ENCODE data around the gene MLKL.
"Not testable (repeated sequence)": the region's sequence is repeated elsewhere in the genome, so short reads cannot be mapped to it uniquely, and the experiment has no call there.

The MLKL gene

DNA sequence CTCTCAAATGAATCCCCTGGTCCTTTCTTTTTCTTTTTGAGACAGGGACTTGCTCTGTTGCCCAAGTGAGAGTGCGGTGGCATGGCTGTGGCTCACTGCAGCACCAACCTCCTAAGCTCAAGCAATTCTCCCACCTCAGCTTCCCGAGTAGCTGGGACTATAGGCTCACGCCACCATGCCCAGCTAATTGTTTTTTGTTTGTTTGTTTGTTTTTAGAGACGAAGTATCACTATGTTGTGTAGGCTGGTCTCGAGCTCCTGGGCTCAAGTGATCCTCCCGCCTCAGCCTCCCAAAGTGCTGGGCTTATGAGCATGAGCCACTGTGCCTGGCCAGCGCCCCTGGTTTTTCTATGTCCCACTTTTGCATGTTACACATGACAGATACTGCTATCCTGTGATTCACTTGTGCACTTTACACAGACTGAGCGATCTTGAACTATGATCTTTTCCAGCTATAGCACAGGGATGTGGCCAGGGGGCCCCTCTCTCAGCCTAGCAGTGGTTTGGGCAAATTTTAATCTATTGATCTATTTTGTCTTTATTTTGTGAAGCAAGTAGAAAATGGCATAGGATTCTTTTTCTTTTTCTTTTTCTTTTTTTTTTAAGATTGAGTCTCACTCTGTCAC lies 31.3 kb upstream of the MLKL start:
- no peak for DNase-seq

DNA sequence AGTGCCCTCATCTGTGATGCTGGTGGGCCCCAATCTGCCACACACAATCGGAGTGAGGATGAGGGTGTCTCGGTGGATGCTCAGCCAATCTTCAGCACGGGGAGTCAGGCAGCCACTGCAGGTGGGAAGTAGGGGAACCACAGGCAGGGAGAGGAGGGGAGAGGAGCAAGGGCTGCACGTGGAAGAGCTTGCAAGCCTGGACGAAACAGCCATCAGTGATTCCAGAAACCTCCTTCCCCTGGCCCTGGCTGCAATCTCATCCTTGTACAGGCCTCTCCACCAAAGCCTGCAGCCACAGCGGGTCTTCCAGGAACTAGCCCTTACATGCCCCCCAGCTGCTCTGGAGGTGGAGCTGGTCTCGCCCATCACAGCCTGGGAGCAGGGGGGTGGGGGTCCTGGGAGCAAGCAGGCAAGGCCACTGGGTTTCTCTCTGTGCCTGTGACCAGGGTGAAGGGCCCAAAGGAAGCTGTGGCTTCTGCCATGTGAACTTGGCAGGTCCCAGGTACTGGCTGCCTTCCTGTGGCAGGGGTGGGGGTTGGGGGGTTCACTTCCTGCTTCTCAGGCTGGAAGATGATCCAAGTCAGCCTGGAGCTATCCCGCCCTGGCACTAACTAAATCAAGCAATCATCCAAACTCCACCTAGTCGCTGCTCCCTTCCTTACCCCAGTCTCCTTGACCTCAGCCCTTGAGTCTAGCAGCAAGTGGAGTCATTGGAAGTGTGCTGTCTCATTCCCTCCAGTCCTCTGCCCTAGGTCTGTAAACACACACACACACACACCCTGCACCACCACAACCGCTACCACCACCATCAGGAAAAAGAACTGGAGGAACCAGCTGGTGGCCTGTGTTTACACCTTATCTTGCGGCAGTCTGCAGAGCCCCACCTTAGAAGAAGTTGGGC lies 29.4 kb upstream of the MLKL start:
- DNase-seq = no peak

DNA sequence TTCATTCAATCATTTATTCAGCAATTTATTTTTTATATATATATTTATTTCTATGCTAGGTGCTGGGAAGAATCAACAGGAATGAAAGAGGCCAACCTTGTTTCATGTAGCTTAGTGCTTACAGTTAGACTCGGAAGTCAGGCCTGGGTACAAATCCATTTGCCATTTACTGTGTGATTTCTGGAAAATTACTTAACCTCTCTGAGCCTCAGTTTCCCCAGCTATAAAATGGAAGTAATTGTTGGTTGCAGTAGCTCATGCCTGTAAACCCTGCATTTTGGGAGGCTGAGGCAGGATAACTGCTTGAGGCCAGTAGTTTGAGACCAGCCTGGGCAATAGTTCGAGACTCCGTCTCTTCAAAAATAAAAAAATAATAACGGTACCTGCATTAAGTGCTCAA lies 27.2 kb upstream of the MLKL start:
- no peak for DNase-seq

DNA sequence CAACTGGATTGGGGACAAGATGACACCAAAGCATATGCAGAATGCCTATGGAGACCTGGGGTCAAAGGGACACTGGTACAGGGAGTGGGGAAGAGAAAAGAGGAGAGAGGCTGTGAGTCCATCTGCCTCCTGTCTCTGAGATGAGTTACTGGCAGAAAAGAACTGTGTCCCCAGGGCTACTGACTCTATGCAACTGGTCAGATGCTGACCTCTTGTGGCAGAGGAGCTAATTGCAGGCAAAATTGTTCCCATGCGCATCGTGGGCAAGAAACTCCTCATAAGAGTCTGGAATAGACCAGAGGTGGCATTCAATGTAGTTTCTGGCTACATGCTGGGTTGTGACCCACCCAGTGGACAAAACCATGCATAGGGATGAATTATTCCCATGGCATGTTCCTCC lies 26.1 kb upstream of the MLKL start:
- DNase-seq = peak in 1 of 6 experiments; percentile 5

DNA sequence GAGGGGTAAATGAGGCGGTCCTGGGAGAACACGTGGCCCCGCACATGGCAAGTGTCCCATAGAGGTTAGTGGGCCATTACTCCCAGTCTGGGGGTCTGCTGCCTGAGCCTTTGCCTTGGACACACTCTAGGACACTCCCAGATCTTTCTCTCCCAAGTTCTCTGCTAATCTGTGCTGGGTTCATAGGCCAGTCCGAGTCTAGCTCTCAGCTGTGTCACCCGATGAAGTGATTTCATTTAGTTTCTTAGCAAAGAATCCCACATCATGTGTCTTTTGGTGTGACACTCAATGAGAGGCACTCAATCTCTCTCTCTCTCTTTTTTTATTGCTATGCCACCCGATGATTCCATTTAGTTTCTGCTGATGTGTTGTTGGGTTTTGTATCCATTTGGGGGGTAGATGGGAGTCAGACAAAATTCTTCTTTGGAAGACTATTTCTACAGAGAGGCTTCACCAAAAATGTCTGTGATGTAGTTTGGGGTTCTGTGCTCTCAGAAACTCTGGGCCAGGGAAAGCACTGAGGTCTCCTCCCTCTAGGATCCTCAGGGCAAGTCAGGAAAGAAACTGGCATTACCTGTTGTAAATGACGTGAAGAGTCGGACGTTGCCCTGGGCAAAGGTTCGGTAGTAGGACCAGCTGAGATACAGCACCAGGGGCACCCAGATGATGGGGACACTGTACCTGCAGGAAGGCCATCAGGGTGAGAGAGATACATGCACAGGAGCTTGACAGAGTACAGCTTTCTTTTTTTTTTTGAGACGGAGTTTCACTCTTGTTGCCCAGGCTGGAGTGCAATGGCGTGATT lies 25.2 kb upstream of the MLKL start:
- no peak for DNase-seq

DNA sequence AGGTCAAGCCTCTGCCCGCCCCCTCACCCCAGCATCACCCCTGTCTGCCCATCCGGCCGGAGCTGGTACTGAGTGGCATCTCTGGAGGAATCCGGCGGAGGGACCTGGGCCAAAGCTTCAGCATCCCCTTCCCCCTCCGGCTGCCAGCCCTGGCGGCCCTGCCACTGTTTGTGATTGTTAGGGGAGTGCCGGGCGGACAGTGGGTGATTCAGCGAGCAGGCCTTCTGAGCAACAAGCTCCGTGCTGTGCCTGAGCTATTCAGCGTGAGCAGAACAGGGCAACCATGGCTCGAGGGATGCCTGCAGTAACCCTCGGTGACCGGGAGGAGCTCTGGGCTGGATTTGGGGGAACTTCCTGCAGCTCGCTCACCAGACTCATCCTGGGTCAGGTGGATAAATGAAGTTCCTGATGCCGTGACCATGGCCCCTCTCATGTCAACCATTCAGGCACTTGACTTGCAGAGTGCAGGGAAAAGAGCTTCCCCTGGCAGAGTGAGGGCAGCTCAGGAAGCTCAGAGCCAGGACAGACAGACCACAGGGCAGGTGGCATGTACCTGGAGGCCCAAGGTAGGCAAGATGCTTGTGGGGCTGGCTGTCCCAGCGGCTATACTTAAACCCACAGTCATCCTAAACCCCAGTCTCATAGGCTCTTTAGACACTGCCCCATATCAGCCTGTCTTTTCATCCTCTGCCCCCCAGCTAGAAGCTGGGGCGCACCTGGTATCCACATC lies 24.3 kb upstream of the MLKL start:
- no peak for DNase-seq

DNA sequence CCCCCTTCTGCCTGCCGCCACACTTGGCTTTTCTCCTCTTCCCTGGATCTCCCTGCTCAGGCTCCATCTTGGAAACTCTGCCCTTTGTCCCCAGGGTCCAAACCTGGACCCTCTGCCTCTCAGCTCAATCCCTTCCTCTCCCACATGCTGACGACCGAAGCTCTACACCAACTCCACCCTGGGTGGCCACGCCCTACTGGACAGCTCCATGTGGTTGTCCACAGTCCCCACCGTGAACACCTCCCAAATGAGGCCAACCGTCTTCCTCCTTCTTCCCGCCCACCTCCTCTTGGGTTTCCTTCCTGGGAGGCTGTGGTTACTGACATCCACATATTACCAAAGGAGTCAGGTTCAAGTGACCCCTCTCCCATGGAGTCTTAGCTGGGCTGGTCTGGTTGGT lies 22.6 kb upstream of the MLKL start:
- no peak for DNase-seq

DNA sequence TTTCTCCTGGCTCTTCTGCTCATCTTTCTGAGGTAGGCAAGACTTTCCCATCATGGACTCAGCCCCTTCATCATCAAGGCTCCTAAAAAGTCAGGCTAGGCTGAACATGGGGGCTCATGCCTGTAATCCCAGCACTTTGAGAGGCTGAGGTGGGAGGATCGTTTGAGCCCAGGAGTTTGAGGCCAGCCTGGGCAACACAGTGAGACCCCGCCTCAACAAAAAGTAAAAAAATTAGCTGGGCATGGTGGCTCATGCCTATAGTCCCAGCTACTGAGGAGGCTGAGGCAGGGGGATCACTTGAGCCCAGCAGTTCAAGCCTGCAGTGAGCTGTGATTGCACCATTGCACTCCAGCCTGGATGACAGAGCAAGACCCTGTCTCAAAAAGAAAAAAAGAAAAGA lies 21.5 kb upstream of the MLKL start:
- not testable (repeated sequence) for DNase-seq

DNA sequence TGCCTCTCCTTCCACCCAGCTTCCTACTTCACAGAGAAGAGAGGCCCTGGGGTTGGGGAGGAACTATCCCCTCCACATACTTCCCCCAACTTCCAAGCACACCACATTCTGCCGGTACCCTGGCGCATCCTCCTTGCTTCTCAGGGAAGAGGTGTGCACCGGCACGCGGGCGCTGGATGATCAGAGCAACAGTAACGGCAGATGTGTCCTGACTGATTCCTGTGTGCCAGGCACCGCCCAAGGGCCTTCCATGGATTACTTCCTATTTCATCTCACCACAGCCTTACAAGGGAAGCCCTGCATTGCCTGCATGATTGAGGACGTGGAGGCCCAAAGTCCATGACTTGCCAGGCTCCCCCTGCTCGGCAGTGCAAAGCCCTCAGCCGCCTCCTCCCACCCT lies 21.1 kb upstream of the MLKL start:
- no peak for DNase-seq

DNA sequence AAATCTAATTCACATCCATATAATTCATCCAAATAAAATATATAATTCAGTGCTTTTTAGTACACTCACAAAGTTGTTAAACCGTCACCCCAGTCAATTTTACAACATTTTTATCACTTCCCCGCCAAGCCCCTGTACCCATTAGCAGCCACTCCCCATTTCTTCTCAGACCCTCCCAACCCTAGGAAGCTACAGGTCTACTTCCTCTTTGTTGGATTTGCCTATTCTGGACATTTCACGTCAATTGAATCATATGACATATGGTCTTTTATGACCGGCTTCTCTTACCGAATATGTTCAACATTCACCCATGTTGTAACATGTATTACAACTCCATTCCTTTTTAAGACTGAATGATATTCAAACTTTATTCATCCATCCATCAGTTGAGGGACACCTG lies 19.9 kb upstream of the MLKL start:
- DNase-seq = no peak

DNA sequence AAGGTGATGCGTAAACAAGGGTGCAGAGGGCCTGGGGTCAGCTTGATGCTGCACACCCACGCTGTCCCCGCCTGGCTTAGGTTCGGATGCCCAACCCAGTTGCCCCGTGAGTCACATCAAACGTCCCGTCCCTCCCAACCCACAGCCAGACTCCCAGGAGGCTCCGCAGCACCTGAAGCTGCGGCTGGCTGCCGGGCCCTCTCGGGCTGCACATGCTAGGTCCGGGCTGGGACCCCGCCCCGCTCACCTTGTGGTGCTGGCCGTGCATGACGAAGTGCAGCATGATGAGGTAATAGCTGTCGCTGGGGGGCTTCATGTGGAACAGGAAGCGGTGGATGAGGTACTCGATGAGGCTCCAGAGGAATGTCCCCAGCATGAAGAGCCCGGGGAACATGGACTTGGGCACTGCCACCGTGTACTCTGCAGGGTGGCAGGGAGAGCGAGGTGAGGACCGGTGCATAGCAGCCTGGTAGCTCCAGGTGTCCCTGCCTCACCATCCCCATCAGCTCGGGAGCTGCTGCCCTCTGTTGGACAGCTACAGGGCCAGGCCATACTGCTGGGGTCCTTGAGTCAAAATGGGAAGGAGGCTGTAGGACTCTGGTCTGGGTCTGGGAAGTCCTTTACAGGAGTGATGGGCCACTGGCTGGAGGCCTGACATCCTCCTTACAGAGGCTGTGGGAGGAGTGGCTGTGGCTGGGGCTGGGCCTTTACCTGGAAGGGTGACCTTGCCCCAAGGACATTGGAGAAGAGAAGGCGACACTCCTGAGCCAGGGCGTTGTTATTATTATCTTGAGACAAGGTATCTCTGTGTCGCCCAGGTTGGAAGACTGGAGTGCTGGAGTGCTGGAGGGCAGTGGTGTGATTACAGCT lies 18.3 kb upstream of the MLKL start:
- DNase-seq = no peak

DNA sequence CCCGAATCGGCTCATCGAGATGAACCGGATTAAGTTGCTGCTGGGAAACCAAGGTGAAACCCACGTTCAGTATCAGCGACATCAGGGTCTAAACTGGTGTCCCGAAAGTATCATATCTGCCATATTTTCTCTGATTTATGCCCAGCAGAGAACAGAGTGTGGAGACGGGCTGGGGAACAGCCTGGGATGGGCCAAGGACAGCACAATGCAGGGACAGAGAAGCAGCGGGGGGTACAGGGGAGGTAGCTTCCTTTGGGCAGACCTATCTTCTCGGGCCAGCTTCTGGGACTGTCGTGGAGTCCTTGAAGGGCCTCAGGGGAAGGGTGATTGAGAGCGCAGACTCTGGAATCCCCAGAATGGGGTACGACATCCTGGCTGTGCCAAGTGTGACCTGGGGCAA lies 17.5 kb upstream of the MLKL start:
- no peak for DNase-seq

DNA sequence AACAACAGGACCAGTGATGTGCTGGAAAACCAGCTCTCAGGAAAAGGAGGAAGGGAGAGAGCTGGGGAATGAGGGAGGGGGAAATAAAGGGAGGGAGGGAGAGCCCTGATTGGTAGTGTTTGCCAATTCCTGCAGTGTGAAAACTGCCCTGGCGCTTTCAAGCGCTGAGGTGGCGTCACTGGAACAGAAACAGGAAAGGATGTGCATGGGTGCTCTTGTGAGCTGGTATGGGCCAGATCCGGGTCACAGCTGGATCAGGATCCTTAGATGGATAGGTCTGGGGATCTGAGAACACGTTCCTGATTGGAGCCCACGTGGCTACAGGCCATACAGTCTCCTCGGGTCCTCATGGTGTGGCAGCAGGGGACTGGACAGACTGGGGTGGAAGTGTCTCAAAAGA lies 16.7 kb upstream of the MLKL start:
- DNase-seq = no peak

DNA sequence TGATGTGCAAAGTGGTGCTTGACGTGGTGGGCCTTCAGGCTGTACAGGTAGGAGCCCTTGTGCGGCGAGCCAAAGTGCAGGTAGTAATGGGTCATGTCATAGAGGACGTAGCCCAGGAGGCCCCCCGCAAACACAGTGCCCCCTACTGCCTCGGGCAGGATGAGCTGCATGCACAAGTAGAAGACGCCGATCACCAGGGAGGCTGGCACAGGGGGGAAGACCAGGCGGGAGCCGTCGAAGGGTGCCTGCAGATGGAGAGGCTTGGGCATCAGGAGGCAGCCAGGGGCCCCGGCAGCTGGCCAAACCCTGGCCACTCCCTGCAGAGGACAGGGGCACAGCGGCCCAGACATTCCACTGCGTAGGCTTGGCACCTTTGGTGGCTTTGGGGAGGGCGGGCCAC lies 15.7 kb upstream of the MLKL start:
- DNase-seq = no peak

DNA sequence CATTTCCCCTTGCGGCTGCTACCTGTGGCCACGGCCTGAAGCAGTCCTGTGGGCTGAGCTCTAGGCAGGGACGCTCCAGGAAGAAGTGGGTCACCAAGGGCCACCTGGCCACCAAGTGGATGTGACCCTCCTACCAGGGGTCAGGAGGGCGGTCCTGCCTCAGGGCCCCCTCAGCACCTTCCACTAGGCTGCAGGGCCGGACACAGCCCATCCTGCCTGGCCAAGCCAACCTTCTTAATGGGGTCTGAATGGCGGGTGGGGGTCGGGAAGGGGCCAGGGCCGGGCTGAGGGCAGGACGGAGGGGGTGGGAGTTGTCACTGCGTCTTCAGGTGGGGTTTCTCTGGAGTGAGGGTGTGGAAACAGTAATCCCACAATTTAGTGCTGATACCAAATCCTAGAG lies 13.2 kb upstream of the MLKL start:
- DNase-seq = no peak

DNA sequence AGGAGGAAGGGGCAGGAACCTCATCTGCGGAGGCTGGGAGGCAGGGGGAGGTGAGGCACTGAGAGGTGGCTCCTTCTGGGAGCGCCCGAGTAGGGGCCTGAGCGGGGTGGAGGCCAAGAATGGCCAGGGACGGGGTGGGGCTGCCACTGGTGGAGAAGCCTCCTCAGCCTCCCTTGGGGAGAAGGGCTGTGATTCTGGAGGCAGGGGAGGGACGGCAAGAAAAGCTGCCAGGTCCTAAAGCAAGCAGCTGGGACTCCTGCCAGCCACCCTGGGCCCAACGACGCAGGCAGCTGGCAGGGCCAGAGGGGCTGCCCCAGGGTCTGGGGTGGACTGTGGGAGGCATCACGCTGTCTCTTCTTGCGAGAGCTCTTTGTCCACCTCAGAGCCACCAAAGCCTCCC lies 12.7 kb upstream of the MLKL start:
- DNase-seq = no peak

DNA sequence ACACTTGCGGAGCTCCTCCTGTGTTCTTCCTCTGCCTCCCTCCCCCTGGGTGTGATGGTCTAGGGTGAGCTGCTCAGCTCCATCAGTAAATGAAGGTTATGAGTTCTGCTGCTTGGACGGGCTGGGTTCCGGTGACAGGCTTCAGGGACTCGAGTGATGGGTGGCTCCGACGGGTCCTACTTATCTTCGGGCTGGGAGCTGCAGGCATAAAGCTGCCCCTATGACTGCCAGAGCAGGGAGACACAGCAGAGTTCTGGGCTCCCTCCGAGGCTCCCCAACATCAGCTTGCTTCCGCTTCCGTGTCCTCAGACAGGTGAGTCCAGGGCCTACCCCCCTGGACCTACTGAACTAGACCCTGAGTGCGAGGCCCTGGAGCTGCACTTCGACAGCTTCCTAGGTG lies 11.3 kb upstream of the MLKL start:
- DNase-seq = no peak

DNA sequence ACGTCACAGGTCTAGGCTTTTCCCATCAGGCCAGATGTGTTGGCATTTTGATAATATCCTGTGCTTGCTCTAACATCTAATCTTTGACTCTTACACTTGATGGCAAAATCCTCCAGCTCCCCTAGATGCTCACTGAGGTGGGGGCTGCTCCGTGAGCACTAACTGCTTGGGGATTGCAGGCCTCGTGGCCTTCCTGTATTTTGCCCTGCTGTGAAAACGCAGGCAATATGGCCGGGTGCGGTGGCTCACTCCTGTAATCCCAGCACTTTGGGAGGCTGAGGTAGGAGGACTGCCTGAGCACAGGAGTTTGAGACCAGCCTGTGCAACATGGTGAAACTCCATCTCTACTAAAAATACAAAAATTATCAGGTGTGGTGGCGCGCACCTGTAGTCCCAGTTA lies 9.7 kb upstream of the MLKL start:
- DNase-seq = no peak

DNA sequence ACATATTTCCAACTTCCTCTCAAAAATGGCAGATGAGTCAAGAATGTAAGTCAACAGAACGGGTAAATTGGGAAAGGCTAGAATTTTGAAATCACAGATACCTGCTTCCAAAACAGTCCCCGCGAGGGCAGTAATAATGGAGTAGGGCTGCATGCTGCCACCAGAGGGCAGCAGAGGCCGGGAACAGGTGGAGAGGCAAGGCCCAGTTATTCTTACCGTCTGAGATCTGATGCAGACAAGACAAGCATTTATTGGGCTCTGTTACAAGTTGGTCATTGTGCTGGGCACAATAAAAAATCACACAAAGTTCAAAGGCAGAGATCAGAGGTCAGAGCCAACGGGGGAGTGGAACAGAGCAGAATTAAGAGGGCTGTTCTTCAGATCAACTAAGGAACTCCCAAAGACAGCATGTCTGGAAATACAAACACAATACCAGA lies 8.8 kb upstream of the MLKL start:
- DNase-seq = peak; percentile 51 to 83 (median 70)

DNA sequence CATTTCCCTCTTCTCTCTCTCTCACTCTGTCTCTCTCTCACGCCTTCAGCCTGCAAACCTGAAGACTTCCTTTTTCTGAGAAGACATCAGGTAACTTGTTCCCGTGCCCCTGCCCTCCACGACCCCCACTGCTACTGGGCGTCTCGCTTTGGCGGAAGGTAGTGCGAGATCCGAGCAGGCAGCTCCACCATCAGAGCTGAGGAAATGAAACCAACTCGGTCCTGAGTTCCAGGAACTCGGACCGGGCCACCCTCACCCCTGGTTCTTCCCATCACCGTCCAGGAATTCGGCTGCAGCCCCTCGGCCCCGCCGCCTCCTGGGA lies 585 bp downstream of the MLKL start:
- peak in 2 of 6 experiments; percentile 3 to 44 for DNase-seq

DNA sequence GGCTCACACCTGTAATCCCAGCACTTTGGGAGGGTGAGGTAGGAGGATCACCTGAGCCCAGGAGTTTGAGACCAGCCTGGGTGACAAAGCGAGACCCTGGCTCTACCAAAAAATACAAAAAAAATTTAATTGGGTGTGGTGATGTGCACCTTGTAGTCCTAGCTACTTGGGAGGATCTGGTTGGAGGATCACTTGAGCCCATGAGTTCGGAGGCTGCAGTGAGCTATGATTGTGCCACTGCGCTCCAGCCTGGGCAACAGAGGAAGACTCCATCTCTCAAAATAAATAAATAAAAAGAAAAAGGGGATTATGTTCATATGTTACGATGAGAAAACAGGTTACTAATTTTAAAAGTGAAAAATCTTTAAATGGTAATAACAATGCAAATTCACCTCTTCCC lies 996 bp downstream of the MLKL start:
- no peak for DNase-seq

DNA sequence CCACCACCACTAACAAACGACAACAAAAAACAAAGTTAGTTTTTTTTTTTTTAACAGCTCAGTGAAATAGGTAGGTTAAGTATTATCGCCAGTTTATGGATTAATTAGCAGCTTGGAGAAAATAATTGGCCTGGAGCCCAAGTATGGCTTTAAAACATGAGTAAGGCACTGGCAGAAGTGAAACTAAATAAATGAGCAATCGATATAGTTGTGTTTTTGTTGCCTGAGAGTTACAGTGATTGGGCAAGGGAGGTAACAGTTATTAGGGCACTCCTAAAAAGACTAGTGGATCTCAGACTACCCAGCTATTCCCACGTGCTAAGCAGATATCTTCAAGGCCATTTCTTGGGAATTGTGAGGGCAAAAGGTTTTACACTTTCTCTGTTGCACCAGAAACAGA lies 2.4 kb downstream of the MLKL start:
- no peak for DNase-seq

All from stimulated activated naive CD4-positive, alpha-beta T cell (primary cell).